ENCODE measurements around the gene PGC.

The PGC gene

DNA sequence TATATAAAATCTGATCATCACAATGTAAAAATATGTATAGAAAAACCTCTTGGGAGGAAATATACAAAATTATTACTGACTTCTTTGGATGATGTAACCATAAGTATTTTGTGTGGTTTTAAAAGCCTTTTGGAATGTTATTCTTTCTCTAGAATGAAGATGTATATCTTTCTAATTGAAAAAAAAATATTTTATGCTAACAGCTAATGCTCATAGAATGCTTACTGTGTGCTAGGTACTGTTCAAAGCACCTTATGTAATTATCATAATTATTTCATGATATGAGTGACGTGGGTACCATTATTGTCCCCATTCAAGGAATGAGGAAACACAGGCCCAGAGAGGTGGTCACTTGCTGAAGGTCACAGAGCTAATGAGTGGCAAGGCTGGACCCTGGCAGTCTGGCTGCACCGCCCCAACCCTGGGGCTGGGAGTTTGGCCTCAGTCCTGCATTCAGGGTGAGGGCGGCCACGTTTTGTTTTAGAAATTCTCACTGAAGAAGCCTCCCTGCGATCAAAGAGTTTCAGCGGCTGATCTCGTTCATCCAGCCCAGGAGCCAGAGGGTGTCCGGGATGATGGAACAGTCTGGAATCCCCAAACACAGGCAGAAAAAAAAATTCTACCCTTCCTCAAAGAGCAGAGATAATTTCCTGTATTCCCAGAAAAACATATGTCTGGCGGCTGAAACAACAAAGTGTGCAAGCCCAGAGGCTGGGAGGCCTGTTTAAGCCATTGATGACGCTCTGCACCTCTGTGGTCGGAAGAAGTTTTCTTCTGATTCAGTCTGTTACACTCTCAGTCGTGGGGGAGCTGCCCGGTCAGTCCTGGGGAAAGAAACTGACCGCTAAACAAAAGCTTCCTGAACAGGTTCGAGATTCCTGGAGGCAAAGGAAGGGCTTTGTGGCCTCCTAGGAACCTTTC, 49.1 kb downstream of the PGC start:
- DNase-seq (ENCODE audit: low read depth in 3 of 3), result no peak

DNA sequence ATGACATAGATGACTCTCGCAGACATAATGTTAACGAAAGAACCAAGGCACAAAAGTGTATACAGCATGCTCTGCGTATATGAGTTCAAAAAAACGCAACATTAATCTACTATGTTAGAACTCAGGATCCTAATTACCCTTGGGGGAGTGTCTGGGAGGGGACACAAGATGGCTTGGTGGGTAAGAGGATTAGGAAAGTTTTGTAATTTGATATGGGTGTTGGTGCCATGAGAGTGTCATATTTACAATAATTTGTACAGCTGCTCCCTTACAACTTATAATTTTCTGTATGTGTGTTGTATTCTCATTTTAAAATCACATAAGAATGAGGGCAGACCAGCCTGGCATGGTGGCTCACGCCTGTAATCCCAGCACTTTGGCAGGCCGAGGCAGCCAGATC, 50.4 kb downstream of the PGC start:
- DNase-seq (ENCODE audit: low read depth in 3 of 3), result no peak

DNA sequence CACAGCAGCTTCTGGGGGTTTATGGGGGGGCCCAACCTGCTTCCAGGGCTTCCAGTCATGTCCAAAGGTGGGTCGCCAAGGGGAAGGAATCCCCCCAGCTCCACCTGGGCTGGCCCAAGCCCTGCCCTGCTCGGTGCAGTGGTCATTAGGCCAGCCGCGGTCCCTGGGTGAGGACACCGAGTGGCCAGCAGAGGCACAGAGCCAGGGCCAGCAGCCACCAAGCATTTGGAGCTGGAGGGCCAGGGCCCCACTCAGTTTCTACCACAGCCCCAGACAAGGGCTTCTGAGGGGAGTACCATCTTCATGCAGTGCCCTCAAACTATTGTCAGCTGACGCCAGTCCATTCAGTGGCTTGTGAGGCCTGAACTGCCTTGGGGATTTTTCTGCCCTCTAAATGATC, 51.4 kb downstream of the PGC start:
- no peak for DNase-seq (ENCODE audit: low read depth in 3 of 3)

DNA sequence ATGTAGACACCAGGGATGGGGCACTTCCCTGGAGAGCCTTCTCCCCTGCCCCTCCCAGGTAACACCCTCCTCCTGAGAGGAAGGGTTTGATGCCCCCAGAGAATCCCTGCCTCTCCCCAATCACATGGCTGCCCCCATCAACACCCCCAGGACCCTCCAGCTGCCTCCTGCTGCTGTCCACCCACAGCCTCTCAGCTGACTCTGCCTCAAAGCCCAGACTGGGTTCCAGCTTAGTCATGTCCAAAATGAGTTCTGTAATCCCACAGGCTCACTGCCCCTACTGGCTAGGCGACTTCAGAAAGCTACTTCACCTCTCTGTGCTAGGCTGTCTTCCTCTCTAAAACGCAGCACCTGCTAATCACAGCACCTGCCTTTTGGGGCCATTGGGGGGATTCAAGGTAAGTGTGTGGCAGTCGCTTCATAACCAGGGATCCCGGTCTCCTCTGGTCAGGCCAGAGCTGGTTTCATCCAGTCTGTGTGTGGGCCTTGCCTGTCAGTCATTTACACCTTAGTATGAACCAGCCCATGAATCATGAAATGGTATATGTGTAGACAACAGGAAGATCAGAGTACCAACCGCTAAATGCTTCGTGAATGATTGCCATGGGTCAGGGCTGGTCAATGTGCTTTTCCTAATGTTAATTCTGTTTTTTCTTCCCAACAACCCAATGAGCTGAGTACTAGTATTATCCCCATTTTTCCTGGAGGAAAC, 52.2 kb downstream of the PGC start:
- no peak for DNase-seq (ENCODE audit: low read depth in 3 of 3)

DNA sequence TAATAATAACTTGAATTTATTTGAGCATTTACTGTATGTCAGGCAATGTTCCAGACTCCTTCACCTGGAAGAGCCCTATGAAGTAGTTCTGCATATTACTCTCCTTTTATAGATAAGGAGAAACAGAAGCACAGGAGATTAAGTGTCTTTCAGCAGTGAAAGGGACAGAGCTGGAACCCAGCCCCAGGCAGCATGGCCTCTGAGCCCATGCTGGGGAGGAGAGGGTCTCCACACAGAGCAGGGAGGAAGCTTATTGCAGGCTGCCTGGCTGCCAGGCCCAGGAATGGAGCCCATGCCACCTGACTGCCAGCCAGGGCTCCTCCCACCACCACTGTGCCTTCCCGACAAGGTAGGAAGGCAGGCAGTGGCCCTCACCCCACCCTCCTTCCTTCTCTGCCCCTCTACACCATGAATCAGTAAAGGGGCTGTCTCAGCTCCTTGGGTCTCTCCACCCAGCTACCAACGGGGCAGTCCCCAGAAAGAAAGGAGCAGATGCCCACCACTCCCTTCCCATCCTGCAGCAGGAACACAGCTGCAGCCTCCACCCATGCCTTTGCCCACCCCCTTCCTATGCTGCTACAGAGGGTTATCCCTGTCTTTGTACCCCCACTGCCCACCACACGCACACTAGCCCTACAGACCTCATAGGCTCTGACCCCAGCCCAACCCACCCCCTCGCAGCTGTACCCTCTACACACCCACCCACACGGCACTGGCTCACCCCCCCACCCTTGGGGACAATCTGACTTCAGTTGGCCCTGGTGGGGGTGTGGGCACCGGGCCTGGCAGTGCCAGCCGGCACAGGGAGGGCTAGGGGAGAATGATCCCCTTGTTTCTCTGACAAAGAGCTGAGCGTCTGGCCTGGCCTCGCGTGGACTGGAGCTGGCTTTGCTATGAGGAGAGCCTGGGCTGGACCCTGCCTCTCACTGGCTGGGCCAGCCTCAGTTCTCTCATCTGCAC, 53.6 kb downstream of the PGC start:
- no peak for DNase-seq (ENCODE audit: low read depth in 3 of 3)

DNA sequence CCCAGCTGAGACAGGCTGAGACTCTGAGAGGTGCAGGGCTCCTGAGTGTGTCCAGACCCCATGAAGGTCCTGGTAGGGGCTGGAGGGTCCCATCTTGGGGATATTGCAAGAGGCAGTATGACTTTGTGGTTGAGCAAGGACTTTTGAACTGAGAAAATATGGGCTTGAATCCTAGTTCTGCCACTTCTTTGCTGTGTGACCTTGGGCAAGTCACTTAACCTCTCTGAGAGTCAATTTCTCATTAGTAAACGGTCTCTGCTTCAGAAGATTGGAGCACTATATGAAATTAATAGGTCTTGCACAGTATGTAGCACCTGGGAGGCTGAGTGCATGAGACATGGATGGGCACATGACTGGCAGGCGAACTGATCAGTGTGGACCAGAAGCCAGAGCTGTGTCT, 54.5 kb downstream of the PGC start:
- no peak for DNase-seq (ENCODE audit: low read depth in 3 of 3)

DNA sequence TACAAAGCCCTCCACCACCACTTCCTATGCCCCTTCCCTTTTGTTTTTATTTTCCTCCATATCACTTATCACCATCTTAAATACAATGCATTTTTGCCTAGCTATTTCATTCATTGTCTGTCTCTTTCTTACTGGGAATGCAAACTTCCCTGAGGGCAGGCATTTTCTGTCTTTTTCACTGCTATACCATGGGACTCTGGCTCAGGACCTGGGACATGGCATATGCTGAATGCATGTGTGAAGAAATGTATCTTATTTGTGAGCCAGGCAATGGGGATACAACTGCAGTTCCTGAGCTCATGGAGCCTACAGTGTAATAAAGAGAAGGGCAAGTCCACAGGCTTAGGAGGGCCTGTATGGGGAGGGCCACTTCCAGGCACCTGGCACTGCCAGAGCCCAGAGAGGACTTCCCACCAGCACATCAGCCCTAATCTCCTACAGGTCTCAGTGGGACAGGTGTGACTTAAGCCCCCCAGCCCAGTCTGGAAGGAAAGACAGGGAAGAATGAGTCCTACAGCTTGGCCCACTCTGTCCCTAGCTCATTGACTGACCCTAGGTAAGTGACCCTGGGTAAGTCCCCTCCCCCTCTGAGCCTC, 55.0 kb downstream of the PGC start:
- no peak for DNase-seq (ENCODE audit: low read depth in 3 of 3)

DNA sequence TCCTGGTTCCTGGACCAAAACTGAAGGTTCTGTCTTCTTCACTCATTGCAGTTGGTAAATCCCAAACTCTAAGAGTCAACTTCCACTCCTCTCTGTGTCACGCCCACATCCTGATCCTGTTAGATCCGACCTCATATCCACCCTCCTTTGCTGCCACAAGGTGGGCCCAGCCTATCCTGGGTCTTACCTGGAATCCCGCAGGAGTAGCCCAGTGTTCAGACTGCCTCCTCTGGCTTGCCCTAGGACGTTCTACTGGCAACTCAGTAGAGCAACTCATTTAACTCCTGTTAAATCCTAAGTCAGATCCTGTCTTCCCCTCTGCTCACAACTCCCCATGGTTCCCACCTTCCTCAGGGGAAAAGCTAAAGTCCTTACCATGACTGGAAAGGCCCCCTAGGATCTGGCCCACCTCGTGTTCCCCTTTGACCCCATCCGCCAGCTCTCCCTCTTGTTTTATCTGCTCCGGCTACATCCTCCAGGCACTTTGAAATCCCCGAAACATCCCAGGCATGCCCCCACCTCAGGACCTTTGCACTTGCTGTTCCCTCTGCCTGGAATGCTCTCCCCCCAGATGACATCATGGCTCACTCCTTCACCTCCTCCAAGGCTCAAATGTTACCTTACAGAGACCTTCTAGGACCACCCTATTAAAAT, 55.6 kb downstream of the PGC start:
- no peak for DNase-seq (ENCODE audit: low read depth in 3 of 3)

DNA sequence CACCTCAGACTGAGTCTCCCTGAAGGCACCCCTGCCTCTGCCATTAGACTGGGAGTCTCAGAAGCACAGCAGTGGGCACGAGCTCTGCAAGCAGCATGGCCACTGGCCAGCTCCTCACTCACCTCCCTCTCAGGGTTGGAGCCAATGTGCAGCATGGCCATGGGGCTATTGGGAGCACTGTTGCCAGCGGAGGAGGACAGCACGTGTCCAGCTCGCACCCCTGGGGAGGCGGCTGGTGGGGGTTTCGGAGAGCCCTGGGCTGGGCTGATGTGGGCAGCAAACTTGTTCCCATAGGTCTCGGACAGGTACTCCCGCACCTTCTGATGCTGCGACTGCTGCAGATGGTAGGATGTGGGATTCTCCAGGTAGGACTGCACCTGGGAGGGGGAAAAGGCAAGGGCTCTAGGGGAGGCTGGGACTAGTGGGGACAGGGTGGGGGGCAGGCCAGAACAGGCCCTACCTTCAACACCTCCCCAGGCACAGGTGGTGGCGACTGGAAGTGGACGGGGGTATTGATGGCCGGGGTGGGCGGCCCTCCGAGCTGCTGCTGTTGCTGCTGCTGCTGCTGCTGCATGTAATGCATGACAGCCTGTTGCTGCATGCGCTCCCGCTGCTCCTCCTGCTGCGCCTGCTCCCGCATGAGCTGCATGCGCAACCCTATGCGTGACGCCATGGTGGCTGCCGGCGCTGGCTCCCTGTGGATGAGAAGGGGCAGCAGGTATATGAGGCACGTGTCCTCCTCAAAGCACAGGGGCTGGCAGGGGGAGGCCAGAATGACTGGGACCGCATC, 56.5 kb downstream of the PGC start:
- DNase-seq (ENCODE audit: low read depth in 3 of 3), result no peak

DNA sequence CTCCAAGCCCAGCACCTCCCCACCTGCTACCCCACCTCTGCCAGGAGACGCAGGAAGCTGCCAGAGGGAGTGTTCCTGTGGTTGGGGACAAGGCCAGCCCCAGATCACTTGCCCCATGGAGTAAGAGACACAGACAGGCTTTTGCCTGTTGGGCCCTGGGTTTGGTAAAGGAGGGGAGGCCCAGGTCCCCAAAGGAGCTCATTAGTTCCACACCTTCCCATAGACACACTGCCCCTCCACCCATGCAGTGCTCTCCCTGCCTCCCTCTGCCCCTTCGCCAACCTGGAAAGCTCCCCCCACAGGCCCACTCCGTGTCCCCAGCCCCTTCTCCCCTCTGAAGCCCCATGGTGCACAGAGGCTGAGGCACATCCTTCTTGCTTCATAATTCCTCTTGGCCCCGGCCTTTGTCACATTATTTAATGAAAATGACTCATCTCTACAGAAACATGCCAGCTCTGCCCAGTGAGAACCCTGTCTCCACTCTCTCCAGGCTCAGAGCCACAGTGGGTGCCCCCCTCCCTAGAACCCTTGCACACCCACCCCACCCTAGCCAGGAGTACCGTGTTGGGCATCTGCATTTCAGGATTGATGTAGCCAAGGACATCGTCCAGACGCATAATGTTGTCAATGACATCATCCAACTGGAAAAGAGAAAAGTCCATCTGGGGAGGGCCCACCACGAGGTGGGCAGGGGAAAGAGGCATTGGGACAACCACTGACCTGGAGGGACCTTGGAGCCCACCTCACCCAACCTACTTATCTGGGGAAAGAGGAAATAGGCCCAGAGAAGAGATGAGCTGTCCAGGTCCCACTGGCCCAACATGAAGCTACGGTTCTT, 57.8 kb downstream of the PGC start:
- DNase-seq (ENCODE audit: low read depth in 3 of 3), result no peak

DNA sequence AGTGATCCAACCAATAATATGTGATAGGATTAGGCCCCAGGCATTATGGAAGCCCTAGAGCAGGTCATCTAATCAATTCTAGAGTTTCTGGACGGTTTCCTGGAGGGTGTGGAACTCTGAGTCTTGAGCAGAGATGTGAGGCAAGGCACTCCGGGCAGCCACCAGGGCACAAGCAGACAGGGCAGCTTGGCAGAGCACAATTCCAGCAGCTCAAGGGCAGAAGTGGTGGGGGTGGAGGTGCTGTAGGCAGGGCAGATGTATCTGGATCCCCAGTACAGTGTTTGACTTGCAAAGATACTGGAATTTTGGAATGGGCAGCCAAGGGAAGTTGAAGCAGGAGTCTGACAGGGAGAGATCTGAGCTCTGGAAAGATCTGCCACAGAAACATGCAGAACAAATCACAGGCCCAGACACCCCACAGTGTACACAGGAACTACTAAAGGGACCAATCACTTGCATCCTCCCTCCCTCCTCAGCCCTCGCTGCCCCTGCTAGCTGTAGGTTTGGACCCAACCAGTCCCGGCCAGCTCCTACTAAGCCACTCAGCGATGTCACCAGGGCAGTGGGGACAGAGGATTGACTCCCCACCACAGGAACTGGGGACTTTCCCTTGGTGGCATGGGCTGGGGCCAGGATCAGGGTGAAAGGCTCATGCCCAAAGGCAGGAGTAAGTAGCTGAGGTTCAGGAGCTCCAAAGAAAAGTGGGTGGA, 58.8 kb downstream of the PGC start:
- DNase-seq (ENCODE audit: low read depth in 3 of 3), result no peak

DNA sequence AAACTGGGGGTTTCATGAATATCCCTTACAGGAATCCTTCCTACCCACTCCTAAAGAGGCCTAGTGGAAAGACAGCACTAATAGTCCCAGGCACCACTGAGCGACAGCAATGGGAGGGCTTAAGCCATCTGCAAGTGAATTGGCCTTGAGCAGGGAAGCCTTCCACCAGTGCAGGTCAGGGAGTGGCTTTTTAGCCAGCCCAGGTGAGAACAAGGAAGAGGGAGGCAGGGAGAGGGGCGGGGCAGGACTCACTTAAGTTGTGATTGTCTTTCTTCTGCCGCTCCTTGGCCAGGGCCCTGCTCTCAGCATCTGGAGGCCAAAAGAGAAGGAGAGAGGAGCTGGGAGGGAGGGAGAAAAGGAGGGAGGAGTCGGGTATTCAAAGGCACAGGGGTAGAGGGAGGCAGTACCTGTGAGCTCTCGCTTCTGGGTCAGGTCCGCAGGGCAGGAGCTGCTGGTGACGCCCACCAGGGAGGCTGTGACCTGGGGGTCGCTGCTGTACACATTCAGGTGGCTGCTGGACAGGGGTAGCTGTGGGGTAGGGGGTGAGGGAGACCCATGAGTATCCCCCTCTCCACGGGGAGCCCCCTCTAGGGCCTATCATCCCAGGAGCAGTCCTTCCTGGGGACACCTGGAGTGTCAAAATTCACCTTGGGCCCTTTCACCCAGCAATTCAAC, 59.6 kb downstream of the PGC start:
- no peak for DNase-seq (ENCODE audit: low read depth in 3 of 3)
